ENCODE results near the gene COX10.

- no peak for TF ChIP-seq ZNF274 (IDR thresholded peaks at IDR 0.05; ENCODE audit: low read depth, low read length)
- no peak for TF ChIP-seq YY1 (IDR thresholded peaks at IDR 0.05; ENCODE audit: insufficient read depth, insufficient read length)
Observed at GRCh38 chr17:14206891-14207290, 137.6 kb downstream of the COX10 start.

Data from NT2/D1 (cell line).